Measurements from ENCODE around the gene SHLD1.

DNA sequence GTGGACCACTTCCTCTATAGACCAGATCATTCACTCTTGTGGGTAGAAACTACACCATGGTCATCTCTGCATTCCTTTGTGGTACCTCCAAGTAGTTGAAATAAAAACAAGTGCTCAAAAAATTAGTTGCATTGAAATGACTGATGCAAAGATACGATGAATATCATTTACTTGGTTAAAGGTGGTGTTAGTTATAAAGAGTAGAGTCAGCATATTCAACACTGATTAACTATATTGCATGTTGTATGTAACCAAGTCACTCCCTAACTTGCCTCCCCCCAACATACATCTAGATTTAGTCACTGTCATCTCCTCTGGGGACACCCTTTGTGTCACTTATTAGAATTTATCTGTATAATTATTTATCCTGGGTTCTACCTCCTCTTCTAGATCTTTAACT lies 77.7 kb downstream of the SHLD1 start:
- TF ChIP-seq EZH2 (IDR thresholded peaks at IDR 0.05; ENCODE audit: low read length): no peak
- TF ChIP-seq, protein P1, sequence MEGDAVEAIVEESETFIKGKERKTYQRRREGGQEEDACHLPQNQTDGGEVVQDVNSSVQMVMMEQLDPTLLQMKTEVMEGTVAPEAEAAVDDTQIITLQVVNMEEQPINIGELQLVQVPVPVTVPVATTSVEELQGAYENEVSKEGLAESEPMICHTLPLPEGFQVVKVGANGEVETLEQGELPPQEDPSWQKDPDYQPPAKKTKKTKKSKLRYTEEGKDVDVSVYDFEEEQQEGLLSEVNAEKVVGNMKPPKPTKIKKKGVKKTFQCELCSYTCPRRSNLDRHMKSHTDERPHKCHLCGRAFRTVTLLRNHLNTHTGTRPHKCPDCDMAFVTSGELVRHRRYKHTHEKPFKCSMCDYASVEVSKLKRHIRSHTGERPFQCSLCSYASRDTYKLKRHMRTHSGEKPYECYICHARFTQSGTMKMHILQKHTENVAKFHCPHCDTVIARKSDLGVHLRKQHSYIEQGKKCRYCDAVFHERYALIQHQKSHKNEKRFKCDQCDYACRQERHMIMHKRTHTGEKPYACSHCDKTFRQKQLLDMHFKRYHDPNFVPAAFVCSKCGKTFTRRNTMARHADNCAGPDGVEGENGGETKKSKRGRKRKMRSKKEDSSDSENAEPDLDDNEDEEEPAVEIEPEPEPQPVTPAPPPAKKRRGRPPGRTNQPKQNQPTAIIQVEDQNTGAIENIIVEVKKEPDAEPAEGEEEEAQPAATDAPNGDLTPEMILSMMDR (optimal IDR thresholded peaks at IDR 0.05 in 1 of 3, IDR thresholded peaks at IDR 0.05 in 1 of 3, conservative IDR thresholded peaks at IDR 0.05 in 1 of 3; ENCODE audit: extremely low read depth in 1 of 3, insufficient read depth in 2 of 3, low read length in 3 of 3): no peak

All from keratinocyte (primary cell).